Measurements from ENCODE around the gene ATP5F1C. TPM values are rescaled to one million over a fixed set of nuclear protein-coding genes. Genes with fewer than 3 reads are reported as not detected.

Gene ATP5F1C
- total RNA-seq, 4 donors from 2014 or later = 317 to 429 (median 402) TPM

DNA sequence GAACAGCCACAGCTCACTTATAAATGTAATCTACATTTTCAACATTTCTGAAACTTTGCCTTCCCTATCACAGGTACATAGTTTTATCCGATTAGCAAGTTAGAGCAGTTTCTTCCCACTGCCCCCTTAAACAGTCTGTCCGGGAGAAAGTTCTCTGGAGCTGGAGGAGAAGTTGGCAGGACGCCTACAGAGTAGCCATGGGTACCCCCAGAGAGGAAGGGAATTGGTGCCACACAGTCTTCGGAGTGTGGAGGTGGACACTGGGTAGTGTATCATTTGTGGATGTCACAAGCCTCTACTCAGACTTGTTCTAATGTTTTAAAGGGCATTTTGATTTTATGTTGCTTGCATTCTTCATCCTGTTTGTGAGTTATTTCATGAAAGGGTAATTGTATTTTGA, 69.3 kb downstream of the ATP5F1C start:
- intact Hi-C loops (cut with DNase I; ENCODE audit: low total_unique reads) = no loop called here
- in situ Hi-C loops (cut with MboI; ENCODE audit: low sequenced_read_pairs in 4 of 4) = no loop called here
- ATAC-seq = no peak

More for the DNA sequence above, 69.3 kb downstream of the ATP5F1C start:
- DNase-seq = no peak
- H3K9me3 ChIP-seq = peaks cover 0 to 9% (median 3%) of the 10 kb centered on the region in 3 donors
- TF ChIP-seq, protein P1, sequence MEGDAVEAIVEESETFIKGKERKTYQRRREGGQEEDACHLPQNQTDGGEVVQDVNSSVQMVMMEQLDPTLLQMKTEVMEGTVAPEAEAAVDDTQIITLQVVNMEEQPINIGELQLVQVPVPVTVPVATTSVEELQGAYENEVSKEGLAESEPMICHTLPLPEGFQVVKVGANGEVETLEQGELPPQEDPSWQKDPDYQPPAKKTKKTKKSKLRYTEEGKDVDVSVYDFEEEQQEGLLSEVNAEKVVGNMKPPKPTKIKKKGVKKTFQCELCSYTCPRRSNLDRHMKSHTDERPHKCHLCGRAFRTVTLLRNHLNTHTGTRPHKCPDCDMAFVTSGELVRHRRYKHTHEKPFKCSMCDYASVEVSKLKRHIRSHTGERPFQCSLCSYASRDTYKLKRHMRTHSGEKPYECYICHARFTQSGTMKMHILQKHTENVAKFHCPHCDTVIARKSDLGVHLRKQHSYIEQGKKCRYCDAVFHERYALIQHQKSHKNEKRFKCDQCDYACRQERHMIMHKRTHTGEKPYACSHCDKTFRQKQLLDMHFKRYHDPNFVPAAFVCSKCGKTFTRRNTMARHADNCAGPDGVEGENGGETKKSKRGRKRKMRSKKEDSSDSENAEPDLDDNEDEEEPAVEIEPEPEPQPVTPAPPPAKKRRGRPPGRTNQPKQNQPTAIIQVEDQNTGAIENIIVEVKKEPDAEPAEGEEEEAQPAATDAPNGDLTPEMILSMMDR (IDR thresholded peaks at IDR 0.05 in 4 of 5, conservative IDR thresholded peaks at IDR 0.05 in 1 of 5) = no peak
- no peak for TF ChIP-seq POLR2A (IDR thresholded peaks at IDR 0.05)
- no peak overlapping the region for H3K27ac ChIP-seq
- peaks cover 0 to 2% of the 10 kb centered on the region in 2 donors for H3K4me1 ChIP-seq
- no peaks in the 10 kb centered on the region for H3K36me3 ChIP-seq
- no peak overlapping the region for H3K4me3 ChIP-seq
- H3K27me3 ChIP-seq = no peaks in the 10 kb centered on the region

Other genes starting within 250 kb of the ATP5F1C start
- gene ITIH5, start 121.2 kb upstream of the ATP5F1C start, total RNA-seq = 10 to 100 TPM in 1 of 4 donors, 1 to 10 TPM in 3; 3.9 to 14.0 (median 6.9) TPM
- gene ITIH2, start 84.9 kb upstream of the ATP5F1C start, total RNA-seq = 1 to 10 TPM in 1 of 4 donors, under 1 TPM in 1, not detected in 2; 0.55 to 1.4 TPM
- gene KIN, start 184 bp upstream of the ATP5F1C start, total RNA-seq = 10 to 100 TPM in 1 of 4 donors, 1 to 10 TPM in 3; 1.7 to 11.4 (median 8.7) TPM
- gene TAF3, start 30.3 kb downstream of the ATP5F1C start, total RNA-seq = 10 to 100 TPM in 2 of 4 donors, 1 to 10 TPM in 2; 5.0 to 14.8 (median 9.6) TPM